GM15510 (cell line): ENCODE data around the gene ADSL.

ENCODE experiments used
- POLR2A ChIP-seq: IDR thresholded peaks from 3 replicates; pipeline ENCODE4 v1.6.1; 2011; ENCODE audit warnings: borderline replicate concordance; ENCODE audit not compliant: insufficient read length; ENCODE audit errors: extremely low read depth

Gene ADSL

DNA sequence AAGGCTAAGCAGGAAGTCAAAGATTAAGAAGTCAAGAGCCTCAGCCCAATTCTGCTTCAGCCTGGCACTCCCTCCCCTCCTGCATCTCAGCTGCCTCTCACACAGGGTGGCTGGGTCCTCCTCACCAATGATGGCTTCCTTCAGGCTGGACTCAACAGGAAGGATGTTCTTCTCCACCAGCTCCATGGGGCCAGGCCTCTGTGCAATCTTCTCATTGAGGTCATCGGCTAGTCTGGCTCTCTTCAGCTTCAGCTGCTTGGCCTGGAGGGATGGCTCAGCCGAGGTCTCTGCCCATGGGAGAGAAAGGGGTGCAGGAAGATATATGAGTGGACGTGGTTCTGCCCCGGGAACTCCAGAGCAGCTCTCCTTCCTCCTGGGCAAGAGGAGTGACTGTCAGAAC is 83.2 kb downstream of the ADSL start:
- no peak for TF ChIP-seq POLR2A

DNA sequence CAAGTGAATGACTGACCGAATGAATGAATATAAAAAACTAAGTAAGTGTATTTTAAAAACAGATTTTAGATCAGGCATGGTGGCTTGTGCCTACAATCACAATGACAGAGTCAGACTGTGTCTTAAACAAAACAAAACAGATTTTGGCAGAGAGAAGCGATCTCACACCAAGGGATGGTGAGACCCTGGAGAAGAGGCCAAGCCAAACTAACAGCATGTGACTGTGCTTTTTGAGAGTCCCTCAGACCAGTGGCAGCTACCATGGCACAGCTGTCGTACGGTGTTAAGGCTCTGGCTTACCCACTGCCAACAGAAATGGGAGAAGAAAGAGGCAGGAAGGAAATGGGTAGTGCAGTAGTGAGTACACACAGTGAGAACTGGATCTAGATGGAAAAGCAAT is 84.7 kb downstream of the ADSL start:
- TF ChIP-seq POLR2A, result no peak

DNA sequence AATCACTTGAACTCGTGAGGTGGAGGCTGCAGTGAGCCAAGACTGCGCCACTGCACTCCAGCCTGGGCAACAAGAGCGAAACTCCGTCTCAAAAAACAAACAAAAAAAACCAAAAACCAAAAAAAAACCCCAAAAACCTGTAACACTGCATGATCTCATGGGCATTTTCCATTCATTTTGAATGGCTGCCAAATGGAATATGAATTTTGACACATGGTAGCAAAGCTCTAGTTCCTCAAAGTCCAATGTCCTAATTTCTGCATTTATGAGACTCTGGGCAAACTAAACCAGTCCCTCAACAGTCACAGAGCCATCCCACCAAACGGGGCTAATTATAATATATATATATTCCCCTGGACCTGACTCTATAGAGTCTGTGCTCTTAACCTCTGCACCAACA is 85.9 kb downstream of the ADSL start:
- no peak for TF ChIP-seq POLR2A

DNA sequence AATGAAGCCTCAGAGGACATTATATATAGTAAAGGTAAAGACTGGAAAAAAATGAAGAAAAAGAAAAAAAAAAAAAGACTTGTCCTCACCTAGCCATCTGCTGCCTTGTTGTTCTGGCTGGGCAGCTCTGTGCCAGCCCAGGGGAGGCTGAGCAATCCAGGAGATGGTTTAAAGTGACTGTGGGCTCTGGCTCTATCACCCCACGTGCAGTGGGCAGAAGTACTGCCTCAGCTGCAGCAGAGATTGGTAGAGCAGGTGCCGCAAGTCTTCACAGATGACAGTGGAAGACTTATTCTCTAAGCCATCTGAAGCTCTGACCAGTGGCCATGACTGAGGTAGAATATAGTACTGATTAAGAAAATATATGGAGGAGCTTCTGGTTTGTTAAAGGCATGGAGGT is 86.3 kb downstream of the ADSL start:
- TF ChIP-seq POLR2A, result no peak

DNA sequence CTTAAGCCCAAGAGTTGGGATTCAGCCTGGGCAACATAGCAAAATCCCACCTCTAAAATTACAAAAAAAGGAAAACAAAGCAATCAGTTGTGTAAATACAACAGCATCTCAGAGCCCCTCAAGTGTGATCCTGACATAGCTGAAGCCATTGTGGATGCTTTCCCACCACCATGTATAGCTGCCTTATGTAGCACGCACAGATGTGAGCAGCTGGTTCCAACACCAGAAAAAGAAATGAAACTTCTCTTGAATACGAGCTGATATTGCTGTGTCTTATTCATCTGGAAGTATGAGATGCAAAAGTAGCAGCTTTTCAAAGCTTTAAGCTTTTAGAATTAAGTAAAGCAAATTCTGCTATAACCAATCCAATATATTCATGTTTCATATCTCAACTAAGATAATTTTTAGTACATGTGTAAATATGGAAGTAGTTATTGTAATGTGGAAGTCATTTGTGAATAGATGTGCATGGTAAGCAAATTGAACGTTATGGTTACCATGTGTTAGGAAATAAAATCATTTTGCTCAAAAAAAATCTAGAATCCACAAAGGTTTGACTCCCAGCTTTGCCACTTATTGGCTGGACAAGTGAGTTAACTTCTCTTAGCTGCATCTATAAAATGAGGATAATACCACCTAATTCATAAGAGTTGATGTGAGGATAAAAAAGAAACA is 87.3 kb downstream of the ADSL start:
- TF ChIP-seq POLR2A, result no peak

DNA sequence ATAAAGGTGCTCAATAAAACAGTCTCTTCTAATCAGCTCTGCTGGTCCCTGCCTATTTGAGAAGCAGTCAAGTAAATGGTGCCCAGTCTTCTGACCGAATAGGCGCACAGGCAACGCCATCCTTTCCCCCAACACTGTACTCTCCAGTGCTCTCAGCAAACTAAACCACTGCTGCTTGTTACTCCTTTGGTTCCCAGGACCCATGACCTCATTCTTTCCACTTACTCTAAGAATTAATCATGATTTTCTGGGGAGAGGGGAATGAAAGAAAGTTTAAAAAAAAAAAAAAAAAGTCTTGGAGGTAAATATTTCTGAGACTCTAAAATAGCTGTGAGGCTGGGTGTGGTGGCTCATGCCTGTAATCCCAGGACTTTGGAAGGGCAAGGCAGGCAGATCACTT is 87.8 kb downstream of the ADSL start:
- TF ChIP-seq POLR2A, result no peak

DNA sequence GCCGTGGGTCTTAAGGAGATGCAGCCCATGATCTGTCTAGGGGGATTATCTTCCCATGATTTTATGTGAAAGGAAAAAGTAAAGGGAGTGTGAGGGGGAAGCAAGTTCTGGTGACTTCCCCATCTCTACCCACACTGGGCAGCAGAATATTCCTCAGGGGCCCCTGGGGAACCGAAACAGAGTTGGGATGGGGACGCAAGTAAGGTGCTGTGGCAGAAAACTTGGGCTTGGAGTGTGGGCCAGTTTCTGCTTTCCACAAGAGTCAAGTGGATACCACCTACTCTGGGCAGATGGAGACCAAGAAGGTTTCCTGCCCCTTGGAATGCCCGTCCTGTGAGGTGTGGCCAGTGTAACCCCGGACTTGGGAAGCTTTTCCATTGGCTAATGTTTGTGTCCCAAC is 88.4 kb downstream of the ADSL start:
- no peak for TF ChIP-seq POLR2A

DNA sequence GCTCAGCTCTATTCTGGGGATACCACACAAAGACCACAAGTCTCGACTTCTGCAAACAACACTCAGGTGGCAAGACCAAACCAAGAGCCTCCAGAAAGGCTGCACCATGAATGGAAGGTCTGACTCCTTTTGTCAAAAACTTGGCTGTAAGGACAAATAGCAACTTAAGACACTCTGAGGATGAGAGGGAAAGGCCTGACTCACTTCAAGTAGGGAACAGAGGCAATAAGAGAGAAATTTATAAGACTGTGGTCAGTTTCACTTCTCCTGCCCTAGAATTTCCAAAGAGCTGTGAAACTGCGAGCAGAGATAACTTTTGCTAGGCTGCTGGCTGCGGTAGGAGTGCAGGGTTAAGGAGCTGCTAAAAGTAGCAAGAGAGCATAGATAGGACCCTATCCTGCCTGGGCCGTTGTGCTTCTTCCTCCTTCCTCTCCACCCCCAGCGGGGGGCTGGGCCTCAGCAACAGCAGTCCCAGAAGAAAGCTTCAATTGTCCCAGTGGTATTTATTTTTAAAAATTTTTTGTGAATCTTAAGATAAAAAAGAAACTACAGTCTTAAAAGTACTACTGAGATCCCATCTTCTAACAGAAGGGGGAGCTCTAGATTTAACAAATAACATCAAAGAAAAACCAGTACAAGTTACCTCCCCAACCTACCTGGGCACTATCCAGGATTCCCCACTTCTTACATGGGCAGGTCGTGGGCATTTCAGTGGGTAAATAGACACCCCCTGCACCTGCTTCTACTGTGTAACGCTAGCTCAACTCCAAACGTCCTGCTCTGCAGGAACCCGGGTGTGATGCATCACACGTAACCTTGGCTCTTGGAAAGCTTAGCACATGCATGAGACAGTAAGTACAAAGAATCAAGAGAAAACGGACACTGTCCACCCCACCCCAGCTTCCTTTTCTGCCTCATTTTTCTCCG is 90.5 kb downstream of the ADSL start:
- no peak for TF ChIP-seq POLR2A
